GM12875 (cell line): Measurements from ENCODE around the gene AGAP1.

Experiments
- H3K4me3 ChIP-seq: one replicate; pipeline ENCODE4 v1.5.1; 2011; ENCODE audit warnings: low read depth, low read length, control low read depth
- TF ChIP-seq, protein P1 (sequence below): IDR thresholded peaks from 2 replicates; pipeline ENCODE4 v1.5.1; 2011; ENCODE audit warnings: low read depth, mild to moderate bottlenecking, control low read depth, inconsistent platforms, low read length, moderate library complexity, borderline replicate concordance; ENCODE audit not compliant: insufficient read depth

AGAP1 gene

DNA sequence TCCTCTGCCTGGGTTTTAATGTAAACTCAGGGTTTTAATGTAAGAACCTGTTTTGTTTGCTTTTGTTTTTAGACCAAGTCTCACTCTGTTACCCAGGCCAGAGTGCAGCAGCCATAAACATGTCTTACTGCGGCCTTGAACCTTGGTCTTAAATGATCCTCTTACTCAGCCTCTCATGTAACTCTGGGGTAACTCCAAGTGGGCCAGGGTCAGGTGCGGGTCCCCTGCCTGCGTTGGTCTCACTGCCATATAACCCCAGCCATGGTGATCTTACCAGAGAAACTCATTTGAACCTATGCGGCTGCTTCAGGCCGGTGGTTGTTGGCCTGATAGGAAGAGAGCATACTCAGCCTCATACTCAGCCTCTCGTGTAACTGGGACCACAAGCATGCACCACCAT is 89.3 kb downstream of the AGAP1 start:
- H3K4me3 ChIP-seq, result no peak overlapping the region
- TF ChIP-seq, protein P1, sequence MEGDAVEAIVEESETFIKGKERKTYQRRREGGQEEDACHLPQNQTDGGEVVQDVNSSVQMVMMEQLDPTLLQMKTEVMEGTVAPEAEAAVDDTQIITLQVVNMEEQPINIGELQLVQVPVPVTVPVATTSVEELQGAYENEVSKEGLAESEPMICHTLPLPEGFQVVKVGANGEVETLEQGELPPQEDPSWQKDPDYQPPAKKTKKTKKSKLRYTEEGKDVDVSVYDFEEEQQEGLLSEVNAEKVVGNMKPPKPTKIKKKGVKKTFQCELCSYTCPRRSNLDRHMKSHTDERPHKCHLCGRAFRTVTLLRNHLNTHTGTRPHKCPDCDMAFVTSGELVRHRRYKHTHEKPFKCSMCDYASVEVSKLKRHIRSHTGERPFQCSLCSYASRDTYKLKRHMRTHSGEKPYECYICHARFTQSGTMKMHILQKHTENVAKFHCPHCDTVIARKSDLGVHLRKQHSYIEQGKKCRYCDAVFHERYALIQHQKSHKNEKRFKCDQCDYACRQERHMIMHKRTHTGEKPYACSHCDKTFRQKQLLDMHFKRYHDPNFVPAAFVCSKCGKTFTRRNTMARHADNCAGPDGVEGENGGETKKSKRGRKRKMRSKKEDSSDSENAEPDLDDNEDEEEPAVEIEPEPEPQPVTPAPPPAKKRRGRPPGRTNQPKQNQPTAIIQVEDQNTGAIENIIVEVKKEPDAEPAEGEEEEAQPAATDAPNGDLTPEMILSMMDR, result no peak

DNA sequence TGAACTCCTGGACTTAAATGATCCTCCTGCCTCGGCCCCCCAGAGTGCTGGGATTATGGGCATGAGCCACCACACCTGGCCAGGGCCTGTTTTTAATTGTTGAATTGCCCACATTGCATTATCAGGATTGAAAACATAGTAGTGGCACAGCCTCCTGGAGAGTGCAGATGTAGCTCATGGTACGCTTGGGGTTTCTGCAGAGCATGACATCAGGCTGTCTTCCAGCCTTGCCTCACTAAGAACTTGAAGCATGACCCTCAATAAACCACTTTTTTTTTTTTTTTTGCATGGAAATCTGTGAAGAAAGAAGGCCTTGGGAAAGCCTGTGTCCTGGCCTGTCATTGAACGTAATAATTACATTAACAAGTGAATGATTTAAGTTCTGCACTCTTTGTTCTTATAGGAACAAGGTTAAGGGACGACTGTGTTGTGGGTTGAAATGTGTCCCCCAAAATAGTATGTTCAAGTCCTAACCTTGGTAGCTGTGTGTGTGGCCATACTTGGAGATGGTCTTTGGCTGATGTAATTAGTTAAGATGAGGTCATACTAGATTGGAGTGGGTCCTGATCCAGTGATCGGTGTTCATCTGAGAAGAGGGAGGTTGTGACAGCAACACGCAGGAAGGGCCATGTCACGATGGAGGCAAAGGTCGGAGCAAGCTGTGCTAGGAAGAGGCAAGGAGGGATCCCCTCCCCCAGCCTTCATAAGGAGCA is 90.2 kb downstream of the AGAP1 start:
- no peak overlapping the region for H3K4me3 ChIP-seq
- TF ChIP-seq, protein P1, result no peak

DNA sequence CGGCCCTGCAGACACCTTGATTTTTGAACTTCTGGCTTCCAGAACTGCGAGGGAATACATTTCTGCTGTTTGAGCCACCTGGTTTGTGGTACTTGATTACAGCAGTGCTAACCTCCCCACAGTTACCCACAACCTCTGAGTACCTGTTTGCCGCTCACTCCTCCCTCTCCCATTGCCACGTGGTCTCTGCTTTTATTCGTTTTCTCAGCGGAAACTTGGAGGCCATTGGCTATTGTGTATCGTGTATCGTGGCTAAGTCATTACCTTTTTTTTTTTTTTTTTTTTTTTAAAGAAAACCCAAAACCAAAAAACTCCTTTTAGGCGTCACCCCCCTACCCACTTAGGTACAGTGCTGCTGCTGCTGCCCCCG is 90.8 kb downstream of the AGAP1 start:
- H3K4me3 ChIP-seq, result no peak overlapping the region
- TF ChIP-seq, protein P1, result no peak

DNA sequence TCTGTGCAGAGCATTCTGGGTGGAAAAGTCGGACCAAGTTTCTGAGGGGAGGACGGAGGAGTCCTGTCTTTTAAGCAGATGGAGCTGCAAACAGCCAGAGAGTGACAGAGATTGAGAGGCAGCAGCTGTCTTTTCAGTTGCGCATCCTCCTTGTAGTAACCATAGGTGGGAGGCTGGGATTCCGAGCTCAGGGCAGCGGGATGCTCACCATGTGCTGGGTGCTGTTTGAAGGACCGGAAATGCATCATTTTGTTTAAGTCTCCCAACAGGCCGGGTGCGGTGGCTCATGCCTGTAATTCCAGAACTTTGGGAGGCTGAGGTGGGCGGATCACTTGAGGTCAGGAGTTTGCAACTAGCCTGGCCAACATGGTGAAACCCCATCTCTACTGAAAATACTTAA is 93.4 kb downstream of the AGAP1 start:
- TF ChIP-seq, protein P1, result no peak
- no peak overlapping the region for H3K4me3 ChIP-seq

DNA sequence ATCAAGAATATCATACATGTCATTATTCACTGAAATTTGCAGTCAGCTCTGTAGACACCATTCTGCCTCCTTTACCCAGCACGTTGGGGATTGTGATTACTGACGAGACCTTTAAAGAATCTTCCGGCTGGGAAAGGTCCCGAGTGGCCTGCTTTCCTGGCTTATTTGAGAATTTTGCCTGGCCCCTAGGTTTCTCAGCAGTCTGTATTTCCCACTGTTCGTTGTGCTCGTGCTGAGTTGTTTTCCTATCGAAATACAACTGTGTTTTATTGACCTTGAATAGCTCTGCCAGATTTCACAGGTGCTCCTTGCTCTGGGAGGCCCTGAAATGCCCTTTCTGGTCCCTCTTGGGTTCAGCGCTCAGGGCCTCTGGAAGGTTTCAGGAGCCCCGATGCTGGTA is 94.9 kb downstream of the AGAP1 start:
- H3K4me3 ChIP-seq, result no peak overlapping the region
- TF ChIP-seq, protein P1, result no peak

DNA sequence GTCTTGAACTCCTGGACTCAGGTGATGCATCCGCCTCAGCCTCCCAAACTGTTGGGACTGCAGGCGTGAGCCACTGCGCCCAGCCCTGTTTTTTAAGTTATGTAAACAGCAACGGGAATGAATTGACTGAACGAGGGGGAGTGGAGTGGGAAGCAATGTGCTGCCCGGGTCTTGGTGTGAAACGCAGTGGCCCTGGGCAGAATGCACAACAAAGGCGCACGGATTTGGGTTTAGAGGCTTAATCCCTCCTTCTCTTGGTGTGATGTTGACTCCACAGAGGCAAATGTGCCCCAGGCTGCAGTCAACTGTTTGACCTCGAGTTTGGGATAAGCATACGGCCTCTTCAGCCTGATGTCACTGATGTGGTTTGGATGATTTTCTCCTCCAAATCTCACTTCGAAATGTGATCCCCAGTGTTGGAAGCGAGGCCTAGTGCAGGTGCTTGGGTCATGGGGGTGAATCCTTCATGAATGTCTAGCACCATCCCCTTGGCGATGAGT is 97.4 kb downstream of the AGAP1 start:
- H3K4me3 ChIP-seq, result no peak overlapping the region
- TF ChIP-seq, protein P1, result no peak

DNA sequence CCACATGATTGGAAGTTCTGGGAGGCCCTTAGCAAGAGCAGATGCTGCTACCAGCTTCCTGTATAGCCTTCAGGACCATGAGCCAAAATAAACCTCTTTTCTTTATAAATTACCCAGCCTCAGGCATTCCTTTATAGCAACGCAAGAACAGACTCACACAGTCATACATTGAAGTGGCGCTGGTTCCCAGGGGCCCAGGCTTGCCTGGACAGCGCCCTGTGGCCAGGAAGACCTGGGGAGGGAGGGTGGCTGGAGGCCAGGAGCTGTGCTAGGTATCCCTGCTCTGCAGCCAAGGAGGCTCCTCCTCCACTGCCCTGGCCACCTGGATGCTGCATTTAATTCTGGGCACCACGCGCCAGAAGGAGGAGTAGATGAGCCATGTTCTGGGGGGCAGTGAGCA is 98.1 kb downstream of the AGAP1 start:
- no peak overlapping the region for H3K4me3 ChIP-seq
- TF ChIP-seq, protein P1, result no peak
